Bronchial epithelial cell (primary cell): ENCODE results near the gene CTSO. TPM values are rescaled to one million over a fixed set of nuclear protein-coding genes. Genes with fewer than 3 reads are reported as not detected.

Source experiments
- total RNA-seq: library from RNA; depleted of rRNA; stranded (reverse); fragments of >200 nt; gene quantifications from 2 replicates; pipeline ENCODE4 v1.2.1, GENCODE V29; 2014

CTSO gene
- total RNA-seq, 1 donor from 2014 or later: 1.1 TPM

Other genes starting within 250 kb of the CTSO start
- gene GUCY1B1, start 194.8 kb downstream of the CTSO start, total RNA-seq: 2.1 and 4.6 TPM in 2 replicates
- not detected in 2 replicates for gene ASIC5, start 87.6 kb downstream of the CTSO start, total RNA-seq
- 0.38 TPM in 1 of 2 replicates, not detected in the other for gene TDO2, start 50.2 kb downstream of the CTSO start, total RNA-seq